H54 (cell line): Measurements from ENCODE around the gene CTNNBL1.

ENCODE experiments used
- DNase-seq: peaks from one replicate; pipeline ENCODE4 v3.0.0; 2011; ENCODE audit warnings: low spot score, mixed read lengths; ENCODE audit not compliant: insufficient read length
- FAIRE-seq: peaks from 3 replicates; lab custom pipeline; 2011; peaks lifted over from hg19 to GRCh38; lab: Jason Lieb, UNC
- POLR2A ChIP-seq: IDR thresholded peaks from 2 replicates; pipeline ENCODE4 v1.6.1; 2011; ENCODE audit warnings: low read depth, mild to moderate bottlenecking, low read length

The CTNNBL1 gene

DNA sequence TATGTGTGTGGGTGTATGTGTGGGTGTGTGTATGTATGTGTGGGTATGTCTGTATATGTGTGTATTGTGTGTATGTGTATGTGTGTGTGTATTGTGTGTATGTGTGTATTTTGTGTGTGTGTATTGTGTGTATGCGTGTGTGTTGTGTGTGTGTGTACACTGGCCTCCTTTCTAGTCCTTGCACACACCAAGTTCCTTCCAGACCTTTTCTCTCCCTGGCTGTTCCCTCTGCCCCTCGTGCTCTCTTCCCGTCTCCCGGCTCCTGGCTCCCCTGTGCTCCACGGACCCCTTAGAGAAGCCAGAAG is 220.5 kb downstream of the CTNNBL1 start:
- FAIRE-seq, result no peak
- DNase-seq, result no peak
- no peak for TF ChIP-seq POLR2A

DNA sequence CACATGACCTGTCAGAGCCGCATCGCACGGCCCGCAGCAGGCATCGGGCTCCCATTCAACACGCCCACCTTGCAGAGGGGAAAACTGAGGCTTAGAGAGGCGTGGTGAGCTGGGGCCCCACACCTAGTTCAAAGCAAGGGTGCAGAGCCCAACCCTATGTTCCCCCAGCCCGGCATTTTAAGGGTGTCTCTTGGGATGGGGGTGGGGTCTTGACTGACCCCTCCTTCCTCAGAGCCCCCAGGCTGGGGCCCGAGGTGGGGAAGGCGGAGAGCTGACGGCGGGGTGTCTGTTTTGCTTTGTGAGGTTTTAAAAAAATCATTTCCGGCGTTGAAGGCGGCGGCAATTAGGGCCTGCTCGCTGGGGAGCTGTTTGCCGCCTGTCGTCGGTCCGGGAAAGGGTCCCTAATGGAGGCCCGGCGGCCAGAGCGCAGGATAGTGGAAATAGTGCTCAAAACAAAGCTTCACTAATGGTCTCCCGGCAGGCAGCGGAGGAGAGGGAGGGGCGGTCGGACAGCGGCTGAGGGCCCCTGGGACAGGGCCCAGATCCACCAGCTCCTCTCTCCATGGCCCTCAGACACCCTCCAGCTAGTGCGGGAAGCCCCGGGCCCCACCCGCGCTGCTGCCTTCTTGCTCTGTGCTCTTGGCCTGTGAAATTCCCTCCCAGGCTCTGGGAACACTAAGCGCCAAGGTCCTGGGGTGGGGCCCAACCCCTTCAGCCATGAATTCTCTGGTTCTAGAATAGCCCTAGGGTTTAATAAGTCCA is 221.0 kb downstream of the CTNNBL1 start:
- DNase-seq, result no peak
- FAIRE-seq, result no peak
- TF ChIP-seq POLR2A, result no peak

- no peak for FAIRE-seq
- DNase-seq, result no peak
- TF ChIP-seq POLR2A, result no peak
Observed at GRCh38 chr20:37915434-37915787, 221.6 kb downstream of the CTNNBL1 start.

DNA sequence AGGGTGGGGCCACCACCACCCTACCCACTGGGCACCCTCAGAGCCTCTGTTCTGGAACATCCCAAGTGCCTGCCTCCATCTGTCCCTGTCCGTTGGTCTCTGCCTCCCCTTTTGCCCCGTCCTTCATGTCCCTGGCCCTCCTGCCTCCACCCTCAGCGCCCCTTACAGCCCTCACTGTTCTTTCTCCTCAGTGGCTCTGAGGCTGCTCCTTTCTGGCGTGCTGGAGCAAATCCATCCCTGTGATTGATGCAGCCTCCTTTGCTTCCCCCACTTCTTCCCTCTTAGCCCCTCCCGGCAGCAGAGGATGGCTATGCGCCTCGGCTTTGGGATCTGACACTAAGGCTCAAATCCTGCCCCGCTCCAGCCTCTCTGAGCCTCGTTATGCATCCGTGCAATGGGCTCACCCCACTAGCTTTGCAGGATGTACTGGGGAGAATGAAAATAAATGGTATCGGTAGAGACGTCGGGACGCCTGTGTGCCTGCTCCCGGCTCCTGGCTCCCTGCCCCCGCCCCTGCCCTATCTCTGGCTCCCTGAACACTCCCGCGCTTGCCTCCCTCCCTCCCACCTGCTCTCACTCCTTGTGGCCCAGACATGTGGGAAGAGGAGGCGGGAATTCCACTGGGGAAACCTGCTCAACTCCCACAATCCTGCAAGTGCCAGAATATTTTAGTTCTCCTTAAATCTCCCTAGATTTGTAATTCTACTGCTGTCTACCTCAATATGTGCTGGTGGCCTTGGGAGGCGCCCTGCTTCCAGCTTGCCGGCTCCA is 222.2 kb downstream of the CTNNBL1 start:
- TF ChIP-seq POLR2A, result no peak
- FAIRE-seq (no peak), DNase-seq (no peak)

GRCh38 chr20:37917461-37917860 is 223.6 kb downstream of the CTNNBL1 start:
- no peak for TF ChIP-seq POLR2A
- FAIRE-seq (no peak), DNase-seq (no peak)

DNA sequence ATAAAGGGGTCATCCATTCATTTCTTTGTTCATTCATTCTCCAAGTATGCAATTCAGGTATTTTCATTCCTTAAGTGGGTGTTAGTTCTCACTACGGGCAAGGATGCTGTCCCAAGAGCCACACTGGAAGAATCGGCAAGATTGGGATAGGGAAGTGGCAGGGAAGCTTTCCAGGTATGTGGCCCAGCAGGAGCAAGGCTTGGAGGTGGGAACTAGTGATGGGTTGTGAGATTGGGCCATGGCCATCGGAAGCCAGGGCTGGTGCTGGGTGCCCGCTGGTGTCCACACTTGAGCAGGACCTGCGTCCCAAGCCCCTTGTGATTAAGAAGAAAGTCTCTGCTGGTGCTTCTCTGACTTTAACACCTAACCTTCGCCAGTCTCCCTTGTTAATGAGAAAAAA is 224.2 kb downstream of the CTNNBL1 start:
- no peak for FAIRE-seq
- no peak for DNase-seq
- no peak for TF ChIP-seq POLR2A

DNA sequence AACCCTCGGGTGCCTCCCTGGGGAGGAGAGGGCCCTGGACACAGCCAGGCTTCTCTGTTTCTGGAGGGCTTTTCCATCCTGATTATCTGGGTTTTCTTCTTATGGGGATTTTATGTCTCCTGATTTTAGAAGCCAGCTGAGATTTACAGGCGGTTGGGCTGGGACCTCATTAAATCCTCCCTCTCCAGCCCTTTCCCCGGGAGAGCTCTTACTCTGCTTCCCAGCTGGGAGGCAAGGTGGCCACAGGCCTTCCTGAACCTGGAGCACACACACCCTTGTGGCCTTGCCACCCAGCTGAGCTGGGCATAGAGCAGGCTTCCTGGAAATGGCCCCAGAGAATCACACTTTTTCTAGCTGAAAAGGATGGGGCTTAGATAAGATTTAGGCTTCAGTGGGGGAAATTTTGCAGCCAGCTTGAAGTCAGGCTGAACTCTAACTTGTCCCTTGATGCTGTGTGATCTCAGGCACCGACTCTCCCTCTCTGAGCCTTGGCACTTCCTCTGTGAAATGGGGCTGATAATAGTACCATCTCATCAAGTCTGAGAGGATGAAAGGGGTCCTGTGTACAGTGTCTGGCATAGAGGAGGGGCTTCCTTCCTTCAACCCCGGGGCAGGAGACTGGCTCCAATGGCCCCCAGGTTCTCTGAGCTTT is 225.7 kb downstream of the CTNNBL1 start:
- TF ChIP-seq POLR2A, result no peak
- no peak for FAIRE-seq
- DNase-seq, result no peak

DNA sequence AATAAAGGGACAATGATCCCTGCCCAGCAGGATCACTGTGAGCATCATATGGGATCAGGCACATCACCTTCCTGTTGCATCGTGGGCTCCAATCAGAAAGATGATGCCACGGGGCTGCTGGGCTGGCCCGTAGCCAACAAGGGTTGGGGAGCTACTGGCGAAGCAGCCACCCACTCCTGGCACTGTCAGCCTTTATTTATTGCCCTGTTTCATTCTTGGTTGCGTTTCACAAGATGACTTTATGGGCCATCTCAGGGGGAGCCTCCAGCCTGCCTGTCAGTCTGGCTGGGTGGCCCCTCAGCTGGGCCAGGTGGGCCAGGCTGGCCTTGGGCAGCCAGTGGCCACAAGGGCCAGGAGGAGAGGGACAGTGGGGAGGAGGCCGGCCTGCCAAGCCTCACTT is 226.4 kb downstream of the CTNNBL1 start:
- TF ChIP-seq POLR2A, result no peak
- FAIRE-seq, result no peak
- no peak for DNase-seq

DNA sequence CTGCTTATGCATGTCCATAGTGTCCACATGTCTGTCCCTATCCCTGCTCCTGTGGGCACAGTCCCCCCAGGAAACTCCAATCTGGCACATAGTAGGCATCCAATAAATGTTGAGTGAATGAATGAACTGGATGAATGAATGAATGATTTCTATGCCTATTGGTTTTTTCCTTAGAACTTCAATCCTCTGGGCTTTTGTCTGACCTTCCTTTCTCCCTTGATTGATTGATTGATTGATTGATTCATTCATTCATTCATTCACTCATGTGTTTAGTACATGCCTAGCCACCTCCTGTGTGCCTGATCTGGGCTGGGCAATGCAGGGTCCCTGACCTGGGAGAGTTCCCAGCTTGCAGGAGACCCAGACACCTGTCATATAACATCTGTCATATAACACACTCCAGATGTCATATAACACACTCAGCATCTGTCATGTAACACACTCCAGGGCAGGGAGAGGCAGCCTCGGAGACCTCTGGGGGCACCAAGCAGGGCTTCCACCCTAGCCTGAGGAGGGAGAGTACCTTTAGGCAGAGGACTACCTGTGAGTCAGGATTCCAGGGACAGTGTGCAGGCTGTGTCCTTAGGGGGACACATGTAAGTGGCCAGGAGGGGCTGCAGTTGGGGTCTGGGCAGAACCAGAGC is 227.0 kb downstream of the CTNNBL1 start:
- TF ChIP-seq POLR2A, result no peak
- no peak for DNase-seq
- no peak for FAIRE-seq

- TF ChIP-seq POLR2A, result no peak
- FAIRE-seq, result no peak
- DNase-seq, result no peak
Observed at GRCh38 chr20:37921341-37921929, 227.6 kb downstream of the CTNNBL1 start.
